Left cardiac atrium (tissue), 4 donors: ENCODE measurements around the gene CEP43. TPM values are rescaled to one million over a fixed set of nuclear protein-coding genes. Genes with fewer than 3 reads are reported as not detected.
A peak's percentile ranks its signal among the peaks of the same experiment; 100 is the strongest.

ENCODE experiments used
- ATAC-seq, 2 donors: fragments of 200-7000 bp; cut with Tn5 transposase; one replicate each; pipeline ENCODE4 v1.9.1; 2020; ENCODE audit warnings: mild to moderate bottlenecking in 2 of 2, moderate library complexity in 2 of 2
- DNase-seq: peaks from one replicate; pipeline ENCODE4 v3.0.0-alpha.2; 2020
- intact Hi-C, 2 donors: fragments of 100-400 bp; cut with DNase I; formaldehyde crosslinking; loops; one replicate each; pipeline versions ENCODE4 v1.14.1 to v1.15.1; 2022 to 2023
- microRNA-seq, 2 donors: library from miRNA; unstranded; fragments of <30 nt; microRNA quantifications; one replicate each; pipeline ENCODE4 v1.2.0, GENCODE V29; 2020
- total RNA-seq, 2 donors: library from RNA; stranded (reverse); fragmentation: NEBNext Ultra II Directional; extraction: Animal tissue kit (Norgen Biotek cat#: 25700); gene quantifications; one replicate each; pipeline ENCODE4 v1.2.1, GENCODE V29; 2021
- donor health status: DM: no; HTN: yes; CAD: no.
- donor health status: DM: no; HTN: yes; CAD: no; lungs with severe emphysema.
- donor health status: DM: yes; HTN: yes; CAD: no.
- donor health status: Dilated cardiomyopathy.

Gene CEP43
- total RNA-seq, 2 donors from 2014 or later, result 8.9 to 10.2 TPM

DNA sequence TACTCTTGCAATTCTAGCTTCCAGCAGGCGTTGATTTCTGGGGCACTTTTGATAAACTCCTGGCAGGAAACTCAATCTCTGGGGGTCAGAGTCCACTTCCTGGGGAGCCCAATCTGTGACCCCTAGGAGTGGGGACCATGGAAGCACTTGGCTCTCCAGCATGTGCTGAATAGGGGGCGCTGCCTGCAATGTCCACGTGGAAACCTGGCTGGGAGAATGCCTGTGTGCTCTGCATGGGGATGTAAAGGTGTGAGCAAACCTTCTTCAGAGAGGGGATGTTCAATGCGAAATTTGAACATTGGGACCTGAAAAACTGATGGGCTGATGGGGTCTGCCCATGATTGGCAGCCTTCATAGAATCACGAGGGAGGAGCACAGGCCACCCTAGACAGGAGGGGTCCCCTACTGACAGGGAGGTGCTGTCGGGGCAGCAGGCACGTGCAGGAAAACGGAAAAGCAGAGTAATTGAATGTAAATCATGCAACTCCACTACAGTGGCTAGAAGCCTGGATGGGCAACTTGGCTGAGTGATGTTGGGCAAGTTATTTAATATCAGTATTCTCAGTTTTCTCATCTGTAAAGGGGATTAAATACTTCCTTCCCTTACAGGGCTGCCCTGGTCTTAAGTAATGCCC is 47.8 kb downstream of the CEP43 start:
- intact Hi-C loops, result no loop called here
- DNase-seq (no peak), ATAC-seq (no peak)

DNA sequence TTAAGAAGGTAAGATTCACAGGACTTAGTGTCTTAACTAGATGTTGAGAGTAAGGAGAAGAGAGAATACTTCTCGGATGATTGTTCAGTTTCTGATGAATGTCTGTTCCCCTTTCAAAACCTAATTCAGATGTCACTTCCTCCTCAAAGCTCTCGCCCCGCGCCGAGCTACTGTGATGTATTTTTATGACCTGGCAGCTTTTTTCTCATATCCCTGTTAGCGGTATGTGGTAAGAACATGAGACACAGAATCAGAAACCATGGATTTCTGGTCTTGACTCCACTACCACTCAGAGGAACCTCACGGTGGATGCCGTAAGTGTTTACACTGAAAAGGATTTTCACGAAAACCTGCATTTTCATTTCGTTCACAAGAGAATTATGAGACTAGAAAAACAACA is 48.4 kb downstream of the CEP43 start:
- DNase-seq (no peak), ATAC-seq (peak in 1 of 2 donors; percentile 44)
- intact Hi-C loops, result no loop called here

Small RNAs within 50 kb of the gene (microRNA-seq; reads per million reads assigned to microRNA genes)
- 0 to 0.20 reads per million in 2 donors for gene MIR3939

Other genes with a start within 250 kb of the CEP43 start
- 10 to 100 TPM; 18.3 to 27.9 TPM for gene RNASET2, start 42.8 kb upstream of the CEP43 start, total RNA-seq
- gene CCR6, start 123.7 kb downstream of the CEP43 start, total RNA-seq, result not detected
- gene GPR31, start 158.6 kb downstream of the CEP43 start, total RNA-seq, result not detected